Epithelial cell of esophagus (primary cell): ENCODE results near the gene NEFH.

ENCODE experiments used
- DNase-seq: peaks from one replicate; pipeline ENCODE4 v3.0.0; 2010; ENCODE audit warnings: low read depth
- H3K4me3 ChIP-seq: 2 replicates; pipeline ENCODE4 v1.5.1; 2011; ENCODE audit warnings: mild to moderate bottlenecking, low read length, control low read depth
- TF ChIP-seq, protein P1 (sequence below): IDR thresholded peaks from 2 replicates; pipeline ENCODE4 v1.5.1; 2011; ENCODE audit warnings: low read depth, mild to moderate bottlenecking, low read length, control low read depth, inconsistent platforms; ENCODE audit not compliant: insufficient read depth; ENCODE audit errors: missing control alignments

The NEFH gene

DNA sequence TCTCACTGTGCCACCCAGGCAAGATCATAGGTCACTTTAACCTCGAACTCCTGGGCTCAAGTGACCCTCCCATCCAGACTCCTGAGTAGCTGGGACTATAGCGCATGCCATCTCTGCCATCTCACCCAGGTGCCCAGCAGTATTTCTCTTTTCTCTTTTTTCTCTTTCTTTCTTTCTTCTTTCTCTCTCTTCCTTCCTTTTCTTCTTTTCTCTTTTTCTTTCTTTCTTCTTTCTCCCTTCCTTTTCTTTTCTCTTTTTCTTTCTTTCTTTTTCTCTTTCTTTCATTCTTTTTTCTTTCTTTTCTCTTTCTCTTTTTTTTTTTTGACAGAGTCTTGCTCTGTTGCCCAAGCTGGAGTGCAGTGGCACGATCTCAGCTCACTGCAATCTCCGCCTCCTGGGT is 28.2 kb upstream of the NEFH start:
- TF ChIP-seq, protein P1, sequence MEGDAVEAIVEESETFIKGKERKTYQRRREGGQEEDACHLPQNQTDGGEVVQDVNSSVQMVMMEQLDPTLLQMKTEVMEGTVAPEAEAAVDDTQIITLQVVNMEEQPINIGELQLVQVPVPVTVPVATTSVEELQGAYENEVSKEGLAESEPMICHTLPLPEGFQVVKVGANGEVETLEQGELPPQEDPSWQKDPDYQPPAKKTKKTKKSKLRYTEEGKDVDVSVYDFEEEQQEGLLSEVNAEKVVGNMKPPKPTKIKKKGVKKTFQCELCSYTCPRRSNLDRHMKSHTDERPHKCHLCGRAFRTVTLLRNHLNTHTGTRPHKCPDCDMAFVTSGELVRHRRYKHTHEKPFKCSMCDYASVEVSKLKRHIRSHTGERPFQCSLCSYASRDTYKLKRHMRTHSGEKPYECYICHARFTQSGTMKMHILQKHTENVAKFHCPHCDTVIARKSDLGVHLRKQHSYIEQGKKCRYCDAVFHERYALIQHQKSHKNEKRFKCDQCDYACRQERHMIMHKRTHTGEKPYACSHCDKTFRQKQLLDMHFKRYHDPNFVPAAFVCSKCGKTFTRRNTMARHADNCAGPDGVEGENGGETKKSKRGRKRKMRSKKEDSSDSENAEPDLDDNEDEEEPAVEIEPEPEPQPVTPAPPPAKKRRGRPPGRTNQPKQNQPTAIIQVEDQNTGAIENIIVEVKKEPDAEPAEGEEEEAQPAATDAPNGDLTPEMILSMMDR = no peak
- no peak for DNase-seq

DNA sequence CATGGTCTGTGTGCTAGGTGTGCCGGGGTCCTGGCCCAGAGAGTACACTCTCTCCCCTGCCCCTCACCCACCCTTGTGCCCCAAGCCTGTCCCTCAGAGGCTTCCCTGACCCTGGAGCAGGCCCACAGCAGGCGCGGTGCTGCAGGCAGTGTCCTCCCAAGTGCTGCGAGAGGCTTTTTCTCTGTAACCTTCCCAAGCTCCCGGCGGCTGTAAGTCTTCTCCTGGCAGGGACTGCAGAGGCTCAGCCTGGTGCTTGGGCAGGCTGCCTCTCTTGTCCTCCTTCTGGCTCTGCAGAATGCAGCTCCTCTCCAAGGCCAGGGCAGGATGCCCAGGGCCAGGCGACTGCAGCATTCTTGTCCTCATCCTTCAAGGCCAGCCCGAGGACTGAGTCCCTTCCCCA is 25.7 kb upstream of the NEFH start:
- no peak overlapping the region for H3K4me3 ChIP-seq
- DNase-seq = no peak
- TF ChIP-seq, protein P1 = no peak

More for the DNA sequence above, 28.2 kb upstream of the NEFH start:
- no peak overlapping the region for H3K4me3 ChIP-seq

DNA sequence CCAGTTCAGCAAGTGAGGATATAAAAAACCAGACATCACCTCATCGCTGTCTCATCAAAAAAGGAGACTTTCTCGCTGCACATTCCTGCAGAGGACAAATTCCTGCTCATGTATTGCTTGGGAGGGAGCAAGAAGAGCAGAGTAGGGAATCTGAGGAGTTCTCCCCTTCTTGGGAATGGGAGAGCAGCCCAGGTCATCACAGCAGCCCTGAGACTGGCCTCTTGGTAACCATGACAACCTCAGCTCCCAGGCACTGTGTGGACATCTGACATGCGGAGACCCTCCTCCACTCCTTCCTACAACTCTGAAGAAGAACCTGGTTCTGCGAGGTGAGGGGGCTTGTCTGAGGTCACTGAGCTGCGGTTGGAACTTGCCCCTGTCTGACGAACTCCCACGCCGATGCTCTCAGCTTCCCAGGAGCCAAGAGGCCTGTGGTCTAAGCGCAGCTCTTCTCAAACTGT is 23.8 kb upstream of the NEFH start:
- DNase-seq = no peak
- TF ChIP-seq, protein P1 = no peak
- no peak overlapping the region for H3K4me3 ChIP-seq

DNA sequence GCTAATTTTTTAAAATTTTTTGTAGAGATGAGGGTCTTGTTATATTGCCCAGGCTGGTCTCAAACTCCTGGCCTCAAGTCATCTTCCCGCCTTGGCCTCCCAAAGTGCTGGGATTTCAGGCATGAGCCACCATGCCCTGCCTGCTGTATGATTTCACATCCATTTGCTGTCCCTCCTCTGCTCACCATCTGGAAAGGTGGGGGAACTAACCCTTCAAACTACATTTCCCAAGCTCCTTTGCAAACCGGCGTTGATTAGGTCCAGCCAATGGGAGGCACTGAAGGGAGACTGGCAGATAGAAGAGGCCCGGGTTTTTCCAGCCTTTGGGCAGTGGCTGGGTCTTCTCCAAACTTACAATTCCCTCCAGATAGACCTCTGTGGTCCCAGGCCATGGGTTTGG is 22.3 kb upstream of the NEFH start:
- TF ChIP-seq, protein P1 = no peak
- peak; percentile 47 for DNase-seq

DNA sequence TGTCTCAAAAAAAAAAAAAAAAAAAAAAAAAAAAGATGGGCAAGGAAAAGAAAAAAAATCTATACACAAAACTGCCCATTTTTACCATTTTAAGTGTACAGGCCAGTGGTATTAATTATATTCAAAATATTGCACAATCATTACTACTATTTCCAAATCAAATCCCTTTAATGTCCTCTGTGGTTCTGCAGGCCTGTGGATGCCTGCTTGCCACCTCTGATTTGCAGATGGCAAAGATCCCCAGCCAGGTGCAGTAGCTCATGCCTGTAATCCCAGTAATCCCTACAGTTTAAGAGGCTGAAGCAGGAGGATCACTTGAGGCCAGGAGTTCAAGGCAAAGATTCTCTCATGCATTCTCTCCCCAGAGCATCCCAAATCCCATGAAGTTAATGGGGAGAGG is 21.5 kb upstream of the NEFH start:
- no peak for DNase-seq
- TF ChIP-seq, protein P1 = no peak
- H3K4me3 ChIP-seq = no peak overlapping the region

More for the DNA sequence above, 22.3 kb upstream of the NEFH start:
- H3K4me3 ChIP-seq = no peak overlapping the region

DNA sequence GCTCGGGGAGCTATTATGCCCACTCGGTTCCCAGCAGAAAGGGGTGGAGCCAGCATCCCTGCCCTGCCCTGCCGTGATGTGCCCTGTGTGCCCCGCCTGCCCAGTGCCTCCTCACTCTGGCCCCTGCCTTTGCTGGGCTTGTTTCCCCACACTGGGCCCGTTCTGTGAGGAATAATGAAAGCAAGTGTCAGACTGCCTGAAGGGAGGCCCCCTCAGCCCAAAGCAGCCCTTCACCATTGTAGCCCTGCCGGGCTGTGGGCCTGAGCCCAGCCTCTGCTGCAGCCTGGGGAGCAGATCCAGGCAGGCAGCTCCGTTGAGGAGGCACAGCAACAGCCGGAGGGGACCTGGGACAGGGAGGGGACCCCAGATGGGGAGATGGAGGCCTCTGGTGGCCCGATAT is 20.2 kb upstream of the NEFH start:
- no peak overlapping the region for H3K4me3 ChIP-seq
- TF ChIP-seq, protein P1 = no peak
- no peak for DNase-seq

DNA sequence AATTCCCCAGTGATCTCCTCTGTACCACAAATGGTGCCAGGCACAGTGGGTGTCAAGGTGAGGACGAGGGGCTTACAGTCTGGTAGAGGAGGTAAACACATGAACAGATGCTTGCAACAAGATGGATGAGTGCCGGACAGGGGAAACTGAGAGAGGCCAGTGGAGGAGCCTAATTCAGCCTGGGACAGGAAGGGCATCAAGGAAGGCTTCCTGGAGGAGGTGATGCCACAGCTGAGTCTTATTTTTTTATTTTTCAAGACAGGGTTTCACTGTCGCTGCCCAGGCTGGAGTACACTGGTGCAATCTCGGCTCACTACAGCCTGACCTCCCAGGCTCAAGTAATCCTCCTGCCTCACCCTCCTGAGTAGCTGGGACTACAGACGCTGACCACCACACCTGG is 18.8 kb upstream of the NEFH start:
- TF ChIP-seq, protein P1 = no peak
- no peak overlapping the region for H3K4me3 ChIP-seq
- DNase-seq = no peak
